SH-SY5Y (cell line): ENCODE results near the gene FCN1.

Experiments
- GATA2 ChIP-seq: IDR thresholded peaks from 2 replicates; pipeline ENCODE4 v1.6.1; 2011; ENCODE audit warnings: mild to moderate bottlenecking, low read depth, low read length
- GATA3 ChIP-seq: IDR thresholded peaks from 2 replicates; pipeline ENCODE4 v1.6.1; 2011; ENCODE audit warnings: low read depth, mild to moderate bottlenecking, low read length, moderate library complexity

DNA sequence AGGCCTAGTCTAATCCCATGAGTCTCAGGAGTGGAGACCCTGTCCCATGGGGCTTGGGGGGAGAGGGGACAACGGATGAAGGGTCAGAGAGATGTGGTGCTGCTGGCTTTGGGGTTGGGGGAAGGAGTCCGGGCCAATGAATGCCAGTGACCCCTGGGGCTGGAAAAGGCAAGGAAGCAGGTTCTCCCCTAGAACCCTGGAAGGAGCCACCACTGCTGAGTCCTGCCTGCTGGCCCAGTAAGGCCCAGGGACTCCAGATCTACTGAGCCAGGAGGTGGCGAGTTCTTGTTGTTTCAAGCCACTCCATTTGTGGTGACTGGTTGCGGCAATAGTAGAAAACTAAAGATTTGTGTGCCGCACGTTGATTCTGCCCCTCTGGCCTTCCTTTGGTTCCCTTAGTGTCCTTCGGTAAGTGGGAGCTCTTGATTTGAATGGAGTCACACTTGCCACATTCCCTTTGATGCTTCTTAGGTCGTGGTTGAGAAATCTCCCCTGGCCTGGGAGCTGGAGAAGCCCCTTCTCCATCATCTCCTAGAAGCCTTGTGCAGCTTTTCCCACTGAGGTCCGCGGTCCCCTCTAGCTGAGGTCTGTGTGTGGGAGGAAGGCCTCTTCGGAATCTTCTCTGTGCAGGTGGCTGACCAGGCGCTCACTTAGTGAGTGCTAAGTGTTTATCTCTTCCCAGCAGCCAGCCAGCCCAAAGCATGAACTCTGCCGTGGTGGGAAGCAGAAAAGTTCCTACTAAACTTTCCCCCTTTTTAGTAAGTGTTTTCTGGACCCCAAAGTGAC, 9.0 kb downstream of the FCN1 start:
- TF ChIP-seq GATA2 (no peak), GATA3 (no peak)
